ENCODE results near the gene BICD1. TPM values are rescaled to one million over a fixed set of nuclear protein-coding genes. Genes with fewer than 3 reads are reported as not detected.

BICD1 gene
- total RNA-seq, 1 donor from 2014 or later = 12.8 TPM

GRCh38 chr12:32399370-32400113 is 292.9 kb downstream of the BICD1 start, which contains the start of gene FGD4:
Gene FGD4 (plus strand): TSS chr12:32399558.
- DNase-seq (ENCODE audit: low read depth in 2 of 2) = peak; percentile 43 to 92

- DNase-seq (ENCODE audit: low read depth in 2 of 2) = peak in 1 of 2 donors; percentile 32
Measured at GRCh38 chr12:32400114-32400672, 293.5 kb downstream of the BICD1 start.

- DNase-seq (ENCODE audit: low read depth in 2 of 2) = no peak
Measured at GRCh38 chr12:32400866-32401265, 294.2 kb downstream of the BICD1 start.

- no peak for DNase-seq (ENCODE audit: low read depth in 2 of 2)
Measured at GRCh38 chr12:32402170-32402569, 295.5 kb downstream of the BICD1 start.

GRCh38 chr12:32402946-32403345 is 296.3 kb downstream of the BICD1 start:
- no peak for DNase-seq (ENCODE audit: low read depth in 2 of 2)

- no peak for DNase-seq (ENCODE audit: low read depth in 2 of 2)
Measured at GRCh38 chr12:32407795-32408194, 301.1 kb downstream of the BICD1 start.

GRCh38 chr12:32413412-32413811 is 306.8 kb downstream of the BICD1 start:
- no peak for DNase-seq (ENCODE audit: low read depth in 2 of 2)

- no peak for DNase-seq (ENCODE audit: low read depth in 2 of 2)
Measured at GRCh38 chr12:32418221-32418620, 311.6 kb downstream of the BICD1 start.

- DNase-seq (ENCODE audit: low read depth in 2 of 2) = no peak
Measured at GRCh38 chr12:32418903-32419519, 312.4 kb downstream of the BICD1 start.

- no peak for DNase-seq (ENCODE audit: low read depth in 2 of 2)
Measured at GRCh38 chr12:32419520-32419960, 312.9 kb downstream of the BICD1 start.

GRCh38 chr12:32420356-32420755 is 313.7 kb downstream of the BICD1 start:
- DNase-seq (ENCODE audit: low read depth in 2 of 2) = no peak

GRCh38 chr12:32423559-32423958 is 316.9 kb downstream of the BICD1 start:
- no peak for DNase-seq (ENCODE audit: low read depth in 2 of 2)

GRCh38 chr12:32431025-32431424 is 324.4 kb downstream of the BICD1 start:
- no peak for DNase-seq (ENCODE audit: low read depth in 2 of 2)

Other genes with a start within 250 kb of the BICD1 start
- gene RESF1, start 147.4 kb upstream of the BICD1 start, total RNA-seq = 35.7 and 46.9 TPM in 2 replicates

Measured in dermis microvascular lymphatic vessel endothelial cell (primary cell).